ENCODE measurements around the gene ADAM23.

GRCh38 chr2:206452750-206453149 lies 9.4 kb downstream of the ADAM23 start:
- TF ChIP-seq, protein P1, sequence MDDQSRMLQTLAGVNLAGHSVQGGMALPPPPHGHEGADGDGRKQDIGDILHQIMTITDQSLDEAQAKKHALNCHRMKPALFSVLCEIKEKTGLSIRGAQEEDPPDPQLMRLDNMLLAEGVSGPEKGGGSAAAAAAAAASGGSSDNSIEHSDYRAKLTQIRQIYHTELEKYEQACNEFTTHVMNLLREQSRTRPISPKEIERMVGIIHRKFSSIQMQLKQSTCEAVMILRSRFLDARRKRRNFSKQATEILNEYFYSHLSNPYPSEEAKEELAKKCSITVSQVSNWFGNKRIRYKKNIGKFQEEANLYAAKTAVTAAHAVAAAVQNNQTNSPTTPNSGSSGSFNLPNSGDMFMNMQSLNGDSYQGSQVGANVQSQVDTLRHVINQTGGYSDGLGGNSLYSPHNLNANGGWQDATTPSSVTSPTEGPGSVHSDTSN (IDR thresholded peaks at IDR 0.05): no peak
- TF ChIP-seq RAD21 (conservative IDR thresholded peaks at IDR 0.05 in 1 of 2, IDR thresholded peaks at IDR 0.05 in 1 of 2): no peak
- no peak for TF ChIP-seq KDM1A (IDR thresholded peaks at IDR 0.05; ENCODE audit: low read depth)
- no peak for TF ChIP-seq MAZ (IDR thresholded peaks at IDR 0.05; ENCODE audit: borderline replicate concordance, low read depth, low read length)
- no peak for TF ChIP-seq POLR2A (IDR thresholded peaks at IDR 0.05; ENCODE audit: low read length)
- no peak for TF ChIP-seq RCOR1 (IDR thresholded peaks at IDR 0.05; ENCODE audit: low read depth, low read length)
- no peak for TF ChIP-seq CTCF (IDR thresholded peaks at IDR 0.05)
- TF ChIP-seq EP300 (IDR thresholded peaks at IDR 0.05): no peak
- TF ChIP-seq JUN (IDR thresholded peaks at IDR 0.05): no peak
- TF ChIP-seq, protein P2, sequence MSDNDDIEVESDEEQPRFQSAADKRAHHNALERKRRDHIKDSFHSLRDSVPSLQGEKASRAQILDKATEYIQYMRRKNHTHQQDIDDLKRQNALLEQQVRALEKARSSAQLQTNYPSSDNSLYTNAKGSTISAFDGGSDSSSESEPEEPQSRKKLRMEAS (IDR thresholded peaks at IDR 0.05): no peak
- no peak for TF ChIP-seq E2F6 (IDR thresholded peaks at IDR 0.05; ENCODE audit: borderline replicate concordance, low read depth)

Measured in A549 (cell line).